ENCODE results near the gene NRXN3. TPM values are rescaled to one million over a fixed set of nuclear protein-coding genes. Genes with fewer than 3 reads are reported as not detected.
"Not testable (repeated sequence)": the region's sequence is repeated elsewhere in the genome, so short reads cannot be mapped to it uniquely, and the experiment has no call there.

NRXN3 gene
- total and polyA plus RNA-seq, 7 donors = 0.06 to 0.74 (median 0.15) TPM

GRCh38 chr14:78469947-78470346 lies 299.8 kb downstream of the NRXN3 start:
- Histone ChIP-seq H3K4me1 (peaks cover 10% of the 10 kb centered on the region), H3K27me3 (ENCODE audit: insufficient read depth in 3 of 3, low read length in 2 of 3) (no peaks in the 10 kb centered on the region), H3K9me3 (peaks cover 3% of the 10 kb centered on the region), H3K36me3 (ENCODE audit: insufficient read depth in 1 of 2, low read depth in 1 of 2) (no peaks in the 10 kb centered on the region), H3K27ac (peak overlapping the region; percentile 20), H3K4me3 (no peak overlapping the region)
- DNase-seq (no peak), ATAC-seq (peak; percentile 54 to 96 (median 87))
- intact Hi-C loops (cut with DNase I) = no loop called here
- TF ChIP-seq CTCF (IDR thresholded peaks at IDR 0.05) = no peak

- 65 to 71% (median 68%) methylated on average over 5 of the region's 5 CpGs for WGBS, 3 donors
- ATAC-seq = no peak
These were observed 309.1 kb downstream of the NRXN3 start for GRCh38 chr14:78479127-78479780.

GRCh38 chr14:78484028-78484427 lies 313.9 kb downstream of the NRXN3 start:
- Histone ChIP-seq H3K9me3 (no peaks in the 10 kb centered on the region), H3K4me1 (no peaks in the 10 kb centered on the region), H3K27me3 (ENCODE audit: insufficient read depth in 3 of 3, low read length in 2 of 3) (no peaks in the 10 kb centered on the region), H3K36me3 (ENCODE audit: insufficient read depth in 1 of 2, low read depth in 1 of 2) (no peaks in the 10 kb centered on the region), H3K27ac (no peak overlapping the region), H3K4me3 (no peak overlapping the region)
- DNase-seq (no peak), ATAC-seq (peak; percentile 35 to 80 (median 69))
- whole genome bisulfite sequencing, 3 donors = 49 to 64% (median 58%) methylated on average over 2 of the region's 2 CpGs
- intact Hi-C loops (cut with DNase I) = no loop called here
- TF ChIP-seq CTCF (IDR thresholded peaks at IDR 0.05) = no peak

More at GRCh38 chr14:78479127-78479780, 309.1 kb downstream of the NRXN3 start:
- Histone ChIP-seq H3K9me3 (no peaks in the 10 kb centered on the region), H3K4me1 (no peaks in the 10 kb centered on the region), H3K36me3 (ENCODE audit: insufficient read depth in 1 of 2, low read depth in 1 of 2) (no peaks in the 10 kb centered on the region), H3K4me3 (no peak overlapping the region), H3K27ac (no peak overlapping the region), H3K27me3 (ENCODE audit: insufficient read depth in 3 of 3, low read length in 2 of 3) (peaks cover 0 to 3% (median 0%) of the 10 kb centered on the region in 3 donors)
- no peak for TF ChIP-seq CTCF (IDR thresholded peaks at IDR 0.05)
- intact Hi-C loops (cut with DNase I) = loop anchor here in 1 of 2 donors (5.0 kb wide), 1 partner anchor 287 kb away; no protein-coding TSS in a partner anchor
- no peak for DNase-seq

- Histone ChIP-seq H3K27ac (no peak overlapping the region), H3K36me3 (ENCODE audit: insufficient read depth in 1 of 2, low read depth in 1 of 2) (no peaks in the 10 kb centered on the region), H3K4me1 (no peaks in the 10 kb centered on the region), H3K4me3 (no peak overlapping the region), H3K9me3 (no peaks in the 10 kb centered on the region), H3K27me3 (ENCODE audit: insufficient read depth in 3 of 3, low read length in 2 of 3) (no peaks in the 10 kb centered on the region)
- ATAC-seq (no peak), DNase-seq (no peak)
- intact Hi-C loops (cut with DNase I) = no loop called here
- no peak for TF ChIP-seq CTCF (IDR thresholded peaks at IDR 0.05)
These were observed 315.9 kb downstream of the NRXN3 start for GRCh38 chr14:78486081-78486480.

GRCh38 chr14:78486621-78487020 lies 316.4 kb downstream of the NRXN3 start:
- Histone ChIP-seq H3K4me3 (no peak overlapping the region), H3K27me3 (ENCODE audit: insufficient read depth in 3 of 3, low read length in 2 of 3) (no peaks in the 10 kb centered on the region), H3K4me1 (no peaks in the 10 kb centered on the region), H3K9me3 (no peaks in the 10 kb centered on the region), H3K36me3 (ENCODE audit: insufficient read depth in 1 of 2, low read depth in 1 of 2) (no peaks in the 10 kb centered on the region), H3K27ac (no peak overlapping the region)
- ATAC-seq (no peak), DNase-seq (no peak)
- intact Hi-C loops (cut with DNase I) = no loop called here
- 67 to 84% (median 75%) methylated on average over 1 of the region's 1 CpG for WGBS, 3 donors
- no peak for TF ChIP-seq CTCF (IDR thresholded peaks at IDR 0.05)

GRCh38 chr14:78487573-78487972 lies 317.4 kb downstream of the NRXN3 start:
- intact Hi-C loops (cut with DNase I); DNase-seq; H3K4me3 ChIP-seq; H3K4me1 ChIP-seq; H3K9me3 ChIP-seq; H3K36me3 ChIP-seq (ENCODE audit: insufficient read depth in 1 of 2, low read depth in 1 of 2); H3K27me3 ChIP-seq (ENCODE audit: insufficient read depth in 3 of 3, low read length in 2 of 3); ATAC-seq; H3K27ac ChIP-seq: not testable (repeated sequence)
- WGBS, 3 donors = 45 to 76% (median 46%) methylated on average over 2 of the region's 2 CpGs

Measured in psoas muscle (tissue), 8 donors.